GM21367 (cell line): Measurements from ENCODE around the gene ELFN1.

Experiments
- ATAC-seq: cut with Tn5 transposase; IDR thresholded peaks from one replicate; pipeline ENCODE4 v1.9.1; 2021; ENCODE audit not compliant: unreplicated experiment

Gene ELFN1

GRCh38 chr7:1740214-1740613 is 70.1 kb downstream of the ELFN1 start:
- no peak for ATAC-seq

DNA sequence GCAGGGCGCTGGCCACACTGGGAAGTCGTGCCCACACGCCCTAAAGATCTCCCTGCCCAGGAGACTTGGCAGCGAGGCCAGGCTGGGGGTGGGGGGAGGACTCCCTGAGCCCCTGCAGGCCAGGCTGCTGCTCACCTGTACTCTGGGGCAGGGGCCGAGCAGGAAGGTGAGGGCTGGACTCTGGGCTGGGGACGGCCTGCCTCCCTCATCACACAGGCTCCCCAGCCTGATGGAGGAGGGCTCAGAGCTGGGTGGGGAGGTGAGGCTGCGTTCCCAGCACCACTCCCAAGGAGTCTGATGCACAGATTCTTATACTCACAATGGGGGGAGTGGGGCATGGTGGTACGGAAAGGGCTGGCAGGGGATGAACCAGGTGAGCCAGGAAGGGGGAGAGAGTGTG is 71.2 kb downstream of the ELFN1 start:
- no peak for ATAC-seq

DNA sequence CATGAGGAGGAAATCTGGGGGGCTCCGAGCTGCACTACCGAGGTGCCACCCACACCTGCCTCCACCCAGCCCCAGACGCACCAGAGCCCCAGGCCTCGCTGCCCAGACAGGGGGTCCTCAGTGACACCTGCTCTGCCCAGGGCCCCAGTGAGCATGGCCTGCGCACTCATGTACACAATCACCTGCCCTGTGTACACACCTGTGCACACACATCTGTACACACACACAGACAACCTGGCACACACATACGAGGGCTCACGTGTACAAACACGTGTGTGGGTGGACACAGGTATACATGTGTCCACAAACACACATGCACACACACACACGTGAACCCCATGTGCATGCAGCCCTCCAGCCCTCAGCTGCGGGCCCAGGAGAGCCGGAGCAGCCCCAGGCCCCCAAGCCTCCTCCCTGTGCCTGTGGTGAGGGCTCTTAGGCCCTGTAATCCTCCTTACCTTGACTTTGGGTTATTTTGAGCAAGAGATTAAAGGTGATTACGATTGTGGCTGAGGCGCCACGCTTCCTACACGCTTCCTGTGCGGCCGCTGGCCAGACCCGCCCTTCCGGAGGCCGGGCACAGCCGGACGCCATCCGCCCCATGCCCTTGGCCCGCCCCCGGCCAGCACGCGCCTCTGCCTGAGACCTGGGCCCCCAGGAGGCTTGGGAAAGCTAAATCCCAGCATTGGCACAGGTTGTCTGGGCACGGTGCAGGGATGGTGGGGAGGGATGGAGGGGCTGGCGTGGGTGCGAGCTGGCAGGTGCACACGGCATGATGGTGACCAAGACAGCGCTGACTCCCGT is 71.9 kb downstream of the ELFN1 start:
- no peak for ATAC-seq

DNA sequence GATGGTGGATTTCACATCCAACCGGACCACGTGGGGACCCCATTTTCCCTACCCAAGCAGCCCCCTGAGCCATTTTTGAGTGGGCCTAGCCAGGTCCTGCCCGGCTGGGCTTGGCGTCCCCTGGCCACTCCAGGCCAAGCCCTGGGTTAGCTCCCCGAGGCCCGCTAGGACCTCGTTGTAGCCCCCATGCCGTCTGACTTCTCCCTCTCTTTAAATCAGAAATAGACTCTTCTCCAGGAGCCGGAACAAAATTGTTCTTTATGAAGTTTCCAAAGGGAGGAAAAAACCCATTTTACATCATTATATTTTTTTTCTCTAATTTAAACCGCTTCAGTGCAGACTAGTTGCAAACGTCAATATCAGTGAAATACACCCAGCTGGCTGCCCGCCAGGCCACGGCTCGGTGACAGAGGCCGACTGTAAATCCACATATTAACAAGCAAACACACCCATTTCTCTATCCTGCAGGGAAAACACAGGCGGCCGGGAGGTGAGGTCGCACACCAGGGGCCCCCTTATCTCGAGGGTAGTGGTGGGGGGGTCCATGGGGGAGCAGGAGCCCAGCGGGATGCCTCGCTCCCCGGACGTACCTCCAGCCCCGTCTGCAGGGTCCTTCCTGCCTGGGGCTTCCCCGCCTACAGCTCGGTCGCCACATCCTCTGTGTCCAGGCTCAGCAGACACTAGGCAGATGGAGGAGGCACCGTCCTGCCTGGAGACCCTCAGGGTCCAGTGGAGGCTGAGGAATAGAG is 72.7 kb downstream of the ELFN1 start:
- ATAC-seq: no peak

DNA sequence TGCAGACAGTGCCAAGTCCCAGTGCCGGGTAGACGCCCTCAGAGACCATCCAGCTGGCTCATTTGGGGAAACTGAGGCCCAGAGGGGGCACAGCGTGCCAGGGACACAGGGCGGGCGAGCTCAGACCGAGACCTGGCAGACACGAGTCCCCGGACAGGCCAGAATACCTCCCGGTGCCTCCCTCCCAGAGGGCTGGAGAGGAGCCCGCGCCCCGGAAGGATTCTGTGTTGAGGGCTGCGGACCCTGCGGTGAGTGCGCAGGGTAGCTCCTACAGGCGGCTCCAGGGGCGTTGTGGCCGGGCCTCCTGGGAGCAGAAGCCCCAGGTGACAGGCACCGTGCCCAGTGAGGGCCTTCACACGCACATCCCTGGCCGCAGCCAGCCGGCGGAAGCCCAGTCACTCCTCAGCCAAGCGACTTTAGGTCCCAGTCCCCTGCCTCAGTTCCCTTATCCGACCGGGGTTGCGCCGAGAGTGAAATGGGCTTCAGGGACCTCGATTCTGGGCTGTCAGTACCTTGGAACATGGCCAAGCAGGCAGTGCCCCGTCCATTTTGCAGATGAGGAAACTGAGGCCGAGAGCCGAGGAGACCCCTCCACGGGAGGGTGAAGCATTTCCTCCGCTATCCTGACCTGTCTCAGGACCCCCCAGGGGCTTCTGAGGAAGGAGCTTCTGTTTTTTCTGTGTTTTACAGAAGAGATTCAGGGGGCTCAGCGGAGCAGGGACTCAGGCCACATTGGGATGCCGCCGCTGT is 73.6 kb downstream of the ELFN1 start:
- ATAC-seq: no peak

GRCh38 chr7:1744296-1745017 is 74.4 kb downstream of the ELFN1 start:
- ATAC-seq: no peak

DNA sequence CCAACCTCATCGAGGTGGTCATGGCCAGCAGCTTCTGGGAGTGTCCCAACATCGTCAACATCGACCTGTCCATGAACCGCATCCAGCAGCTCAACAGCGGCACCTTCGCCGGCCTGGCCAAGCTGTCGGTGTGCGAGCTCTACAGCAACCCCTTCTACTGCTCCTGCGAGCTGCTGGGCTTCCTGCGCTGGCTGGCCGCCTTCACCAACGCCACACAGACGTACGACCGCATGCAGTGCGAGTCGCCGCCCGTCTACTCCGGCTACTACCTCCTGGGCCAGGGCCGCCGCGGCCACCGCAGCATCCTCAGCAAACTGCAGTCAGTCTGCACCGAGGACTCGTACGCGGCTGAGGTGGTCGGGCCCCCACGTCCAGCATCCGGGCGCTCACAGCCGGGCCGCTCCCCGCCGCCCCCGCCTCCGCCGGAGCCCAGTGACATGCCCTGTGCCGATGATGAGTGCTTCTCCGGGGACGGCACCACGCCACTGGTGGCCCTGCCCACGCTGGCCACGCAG is 75.0 kb downstream of the ELFN1 start:
- ATAC-seq: no peak

DNA sequence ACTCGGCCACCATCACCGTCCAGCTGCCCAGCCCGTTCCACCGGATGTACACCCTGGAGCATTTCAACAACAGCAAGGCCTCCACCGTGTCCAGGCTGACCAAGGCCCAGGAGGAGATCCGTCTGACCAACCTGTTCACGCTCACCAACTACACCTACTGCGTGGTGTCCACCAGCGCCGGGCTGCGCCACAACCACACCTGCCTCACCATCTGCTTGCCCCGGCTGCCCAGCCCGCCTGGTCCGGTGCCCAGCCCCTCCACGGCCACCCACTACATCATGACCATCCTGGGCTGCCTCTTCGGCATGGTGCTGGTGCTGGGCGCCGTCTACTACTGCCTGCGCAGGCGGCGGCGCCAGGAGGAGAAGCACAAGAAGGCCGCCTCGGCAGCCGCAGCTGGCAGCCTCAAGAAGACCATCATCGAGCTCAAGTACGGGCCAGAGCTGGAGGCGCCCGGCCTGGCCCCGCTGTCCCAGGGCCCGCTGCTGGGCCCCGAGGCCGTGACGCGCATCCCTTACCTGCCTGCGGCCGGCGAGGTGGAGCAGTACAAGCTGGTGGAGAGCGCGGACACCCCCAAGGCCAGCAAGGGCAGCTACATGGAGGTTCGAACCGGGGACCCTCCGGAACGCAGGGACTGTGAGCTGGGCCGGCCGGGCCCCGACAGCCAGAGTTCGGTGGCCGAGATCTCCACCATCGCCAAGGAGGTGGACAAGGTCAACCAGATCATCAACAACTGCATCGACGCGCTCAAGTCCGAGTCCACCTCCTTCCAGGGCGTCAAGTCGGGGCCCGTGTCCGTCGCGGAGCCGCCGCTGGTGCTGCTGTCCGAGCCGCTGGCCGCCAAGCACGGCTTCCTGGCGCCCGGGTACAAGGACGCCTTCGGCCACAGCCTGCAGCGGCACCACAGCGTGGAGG is 75.8 kb downstream of the ELFN1 start:
- no peak for ATAC-seq

- ATAC-seq: no peak
Measured at GRCh38 chr7:1746491-1746975, 76.5 kb downstream of the ELFN1 start.

DNA sequence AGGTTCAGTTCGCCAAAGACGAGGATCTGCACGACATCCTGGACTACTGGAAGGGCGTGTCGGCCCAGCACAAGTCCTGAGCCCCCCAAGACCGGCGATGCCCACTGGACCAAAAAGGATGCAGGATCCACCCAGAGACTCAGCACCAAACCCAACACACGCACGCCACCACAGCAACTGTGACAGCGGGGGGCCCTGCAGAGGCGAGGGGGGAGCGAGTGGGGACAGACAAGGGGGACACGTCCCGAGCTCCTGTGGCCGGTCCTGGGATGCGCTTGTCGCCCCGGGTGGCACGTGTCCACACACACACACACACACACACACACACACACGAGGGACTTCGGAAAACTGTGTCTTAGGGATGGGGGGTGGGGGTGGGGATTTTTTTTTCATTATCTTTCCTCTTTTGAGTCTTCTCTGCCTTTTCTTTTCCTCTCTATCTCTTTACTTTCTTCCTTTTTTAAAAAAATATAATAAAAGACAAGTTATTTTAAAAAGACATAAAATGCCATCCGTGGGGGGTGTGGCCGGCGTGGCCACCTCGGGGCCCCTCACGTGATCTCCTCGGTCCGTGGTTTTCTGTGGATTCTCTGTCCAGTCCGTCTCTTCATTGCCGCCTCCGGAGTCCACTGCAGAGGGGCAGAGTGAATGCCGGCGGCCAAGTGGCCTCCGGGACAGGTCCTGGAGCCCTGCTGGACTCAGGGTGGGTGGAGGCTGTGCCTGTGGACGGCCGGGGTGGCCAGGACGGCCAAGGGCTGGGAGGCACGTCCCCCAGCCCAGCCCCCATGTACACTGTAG is 77.1 kb downstream of the ELFN1 start:
- ATAC-seq: no peak

DNA sequence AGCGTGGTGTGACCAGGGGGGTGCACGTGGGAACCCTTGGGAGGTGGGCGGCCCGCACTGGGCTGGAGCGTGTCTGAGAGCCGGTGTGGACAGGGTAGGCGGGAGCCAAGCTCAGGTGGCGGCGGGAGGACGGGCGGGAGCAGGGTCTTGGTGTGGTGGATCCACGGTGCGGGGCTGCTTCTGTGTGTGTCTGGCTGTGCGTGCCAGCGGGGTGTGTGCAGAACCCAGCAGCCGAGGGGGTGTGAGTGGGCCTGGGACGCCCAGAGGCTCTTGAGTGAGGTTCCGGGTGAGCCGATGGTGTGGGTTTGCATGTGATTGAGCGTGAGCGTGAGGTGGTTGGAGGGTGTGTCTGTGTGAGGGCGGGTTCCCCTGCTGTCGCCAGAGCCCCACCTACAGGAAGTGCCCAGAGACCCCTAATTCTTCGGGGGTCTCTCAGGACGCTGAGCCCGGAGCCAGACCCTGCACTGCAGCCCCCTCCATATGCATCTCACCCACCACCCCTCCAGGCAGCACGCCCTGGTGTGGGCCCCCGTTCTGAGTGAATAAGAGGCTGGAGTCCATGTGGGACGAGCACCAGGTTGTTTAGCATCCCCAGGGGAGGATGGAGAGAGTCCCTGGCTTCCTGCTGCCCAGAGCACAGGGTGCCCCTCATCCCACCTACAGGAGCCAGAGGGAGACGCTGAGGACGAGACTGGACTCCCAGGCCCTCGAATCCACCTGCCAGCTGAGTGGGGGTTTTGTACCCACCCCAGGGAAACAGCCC is 78.2 kb downstream of the ELFN1 start:
- ATAC-seq: no peak

- no peak for ATAC-seq
Measured at GRCh38 chr7:1748839-1749173, 78.7 kb downstream of the ELFN1 start.

DNA sequence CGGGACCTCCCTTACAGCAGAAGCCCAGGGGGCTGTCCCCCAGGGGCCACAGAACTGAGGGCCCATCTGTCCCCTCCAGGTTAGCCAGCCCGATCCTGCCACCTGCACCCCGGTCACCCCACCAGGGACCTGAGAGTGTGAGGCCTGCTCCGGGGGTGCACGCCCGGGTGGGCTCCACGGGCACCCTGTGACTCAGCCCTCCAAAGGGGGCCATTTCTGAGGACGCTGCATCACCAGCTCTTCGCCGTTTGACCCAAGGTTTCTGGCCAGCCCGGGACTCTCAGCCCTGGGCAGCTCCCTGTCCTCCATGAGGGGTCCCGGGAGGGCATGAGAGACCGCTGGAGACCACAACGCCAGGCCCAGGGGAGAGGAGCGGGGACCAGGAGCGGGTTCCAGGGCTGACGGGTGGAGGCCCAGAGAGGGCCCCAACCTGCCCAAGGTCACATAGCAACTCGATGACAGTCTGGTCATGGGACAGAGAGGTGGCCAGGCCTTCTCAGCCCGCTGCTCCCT is 79.3 kb downstream of the ELFN1 start:
- ATAC-seq: no peak

GRCh38 chr7:1749864-1750466 is 79.9 kb downstream of the ELFN1 start:
- ATAC-seq: no peak

GRCh38 chr7:1750541-1751021 is 80.5 kb downstream of the ELFN1 start:
- no peak for ATAC-seq

DNA sequence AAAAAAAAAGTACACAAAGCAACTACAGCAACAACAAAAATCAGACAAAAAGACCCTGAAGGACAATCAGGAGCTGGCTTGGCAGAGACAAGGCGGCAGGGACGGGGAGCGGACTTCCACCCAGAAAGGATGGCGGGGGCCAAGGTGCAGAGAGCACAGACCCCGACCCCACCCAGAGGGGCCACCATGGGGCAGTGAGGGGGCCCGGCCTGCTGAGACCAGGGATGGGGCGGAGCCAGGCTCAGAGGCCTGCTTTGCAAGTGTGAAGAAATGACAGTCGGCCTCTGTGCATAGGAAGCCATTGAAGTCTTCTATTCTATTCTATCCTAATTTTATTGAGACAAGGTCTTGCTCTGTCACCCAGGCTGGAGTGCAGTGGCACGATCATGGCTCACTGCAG is 82.0 kb downstream of the ELFN1 start:
- no peak for ATAC-seq

- no peak for ATAC-seq
Measured at GRCh38 chr7:1752771-1753563, 82.9 kb downstream of the ELFN1 start.
